NK-92 (cell line): ENCODE data around the gene NCKAP5.

Experiments used
- DNase-seq: peaks from one replicate; lab custom pipeline; 2025; ENCODE audit not compliant: unreplicated experiment; lab: John Stamatoyannopoulos, UW

NCKAP5 gene

DNA sequence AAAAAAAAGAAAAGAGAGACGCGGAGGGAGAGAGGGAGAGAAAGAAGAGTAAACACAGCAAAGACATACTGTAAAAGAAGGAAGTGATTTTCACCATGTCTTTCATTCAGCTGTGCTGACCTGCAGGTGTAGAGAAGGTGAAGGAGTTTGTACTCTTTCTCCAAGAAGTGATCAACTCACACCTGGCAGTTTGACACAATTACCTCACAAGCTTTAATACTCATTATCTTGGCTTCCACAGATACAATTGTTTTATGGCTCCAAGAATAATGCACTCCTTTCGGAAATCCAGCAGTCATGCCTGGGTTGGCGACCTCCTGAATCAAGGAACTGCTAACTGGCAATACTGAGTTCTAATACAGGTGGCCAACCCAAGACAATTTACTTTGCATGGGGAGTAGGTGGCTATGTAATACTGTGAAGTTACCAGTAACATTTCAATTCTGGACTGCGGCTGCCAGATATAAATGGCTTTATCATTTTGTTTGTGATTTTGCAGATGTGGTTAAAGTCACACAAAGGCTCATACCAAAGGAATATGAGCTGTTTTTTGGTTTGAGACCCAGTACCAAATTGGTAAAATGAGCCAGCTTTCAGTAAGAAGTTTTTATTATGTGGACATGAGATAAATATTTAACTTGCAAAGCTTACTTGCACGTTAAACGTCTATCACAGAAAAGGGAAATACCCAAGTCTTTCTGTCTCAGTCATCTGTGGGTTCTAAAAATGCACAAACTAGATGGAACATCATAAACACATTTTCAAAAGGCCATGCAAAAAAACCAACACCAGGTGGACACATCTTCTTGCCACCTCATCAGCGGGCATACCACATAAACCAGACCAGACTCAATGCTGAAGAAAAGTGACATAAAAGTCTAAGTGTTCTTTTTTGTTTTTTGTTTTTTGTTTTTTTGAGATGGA, 69.3 kb downstream of the NCKAP5 start:
- DNase-seq, result no peak

DNA sequence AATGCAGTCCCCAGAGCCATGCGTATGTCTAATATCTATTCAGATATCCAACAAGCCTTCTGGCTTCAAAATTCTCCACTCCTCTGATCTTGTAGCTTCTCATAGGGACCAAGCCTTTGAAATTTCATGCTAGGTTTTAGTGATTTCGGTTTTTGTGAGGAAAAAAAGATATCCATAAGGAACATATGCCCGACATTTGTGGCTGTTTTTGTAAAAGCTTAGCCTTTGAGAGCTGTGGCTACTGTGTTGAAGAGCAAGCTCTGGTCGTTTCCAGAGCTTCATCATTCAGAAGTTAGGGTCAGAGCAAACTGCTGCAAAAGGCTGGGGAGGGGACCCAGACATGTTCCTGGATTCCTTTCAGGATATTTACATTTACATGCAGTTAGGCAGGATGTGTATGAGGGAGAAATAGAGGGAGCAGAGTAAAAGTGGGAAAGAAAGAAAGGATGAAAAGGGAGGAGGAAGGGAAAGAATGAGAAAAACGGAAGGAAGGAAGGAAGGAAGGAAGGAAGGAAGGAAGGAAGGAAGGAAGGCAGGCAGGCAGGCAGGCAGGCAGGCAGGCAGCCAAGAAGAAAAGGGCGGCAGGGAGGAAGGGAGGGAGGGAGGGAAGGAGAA, 70.2 kb downstream of the NCKAP5 start:
- no peak for DNase-seq

DNA sequence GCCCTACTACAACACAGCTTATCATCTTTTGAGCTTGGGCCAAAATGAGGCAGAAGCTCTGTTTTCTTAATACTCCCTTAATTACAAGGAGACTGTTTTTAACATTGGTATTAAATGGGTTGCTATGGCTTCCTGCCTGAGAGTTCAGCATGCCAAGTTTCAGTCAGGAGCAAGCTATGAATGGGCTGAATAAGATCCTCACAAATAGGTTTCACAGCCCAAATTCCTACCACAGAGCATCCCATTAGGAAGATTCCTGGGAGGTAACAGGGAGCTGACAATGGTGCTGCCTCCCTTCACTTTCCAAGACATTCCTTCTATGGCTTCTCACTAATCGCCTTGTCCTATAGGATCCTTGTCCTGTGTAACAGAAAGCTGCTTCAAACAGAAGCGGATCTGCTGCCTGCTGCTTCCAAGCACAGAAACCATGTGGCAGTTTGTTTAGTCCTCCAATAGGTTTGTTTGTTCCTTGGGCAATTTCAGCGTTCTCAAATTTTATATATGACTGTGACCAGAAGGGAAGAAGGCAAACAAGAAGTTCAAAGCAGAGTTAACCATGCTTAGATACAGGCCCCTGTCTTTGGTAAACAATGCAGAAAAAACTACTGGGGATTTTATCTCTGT, 70.9 kb downstream of the NCKAP5 start:
- no peak for DNase-seq

DNA sequence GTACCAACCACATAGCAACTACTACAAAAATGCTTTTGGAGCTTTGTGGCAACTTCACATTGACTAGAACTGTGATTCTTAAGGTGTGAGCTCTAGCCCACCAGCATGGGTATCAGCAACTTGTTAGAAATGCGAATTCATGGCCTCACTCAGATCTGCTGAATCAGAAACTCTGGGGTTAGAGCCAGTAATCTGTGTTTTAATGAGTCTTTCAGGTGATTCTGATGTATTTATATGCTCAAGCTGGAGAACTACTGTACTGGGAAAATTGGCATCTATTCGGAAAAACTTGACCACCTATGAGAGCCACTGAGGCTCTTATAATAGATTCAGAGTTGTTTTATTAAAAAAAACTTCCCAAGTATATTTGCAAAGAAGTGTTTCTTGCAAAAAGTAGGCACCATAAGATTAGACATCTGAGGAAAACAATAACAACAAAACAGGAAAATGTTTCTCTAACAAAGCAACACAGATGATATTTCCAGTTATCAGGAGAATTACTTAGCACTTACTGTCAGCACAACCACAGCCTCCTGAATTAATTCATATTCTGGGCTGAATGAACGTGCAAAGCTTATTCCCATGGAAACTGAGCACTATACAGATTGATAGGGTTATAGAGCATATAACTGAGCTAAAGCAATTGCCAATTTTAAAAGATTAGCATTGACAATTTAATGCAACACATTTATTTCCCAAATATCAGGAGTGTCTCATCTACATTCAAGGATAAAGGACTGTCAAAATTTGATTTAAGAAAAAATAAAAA, 71.6 kb downstream of the NCKAP5 start:
- no peak for DNase-seq

DNA sequence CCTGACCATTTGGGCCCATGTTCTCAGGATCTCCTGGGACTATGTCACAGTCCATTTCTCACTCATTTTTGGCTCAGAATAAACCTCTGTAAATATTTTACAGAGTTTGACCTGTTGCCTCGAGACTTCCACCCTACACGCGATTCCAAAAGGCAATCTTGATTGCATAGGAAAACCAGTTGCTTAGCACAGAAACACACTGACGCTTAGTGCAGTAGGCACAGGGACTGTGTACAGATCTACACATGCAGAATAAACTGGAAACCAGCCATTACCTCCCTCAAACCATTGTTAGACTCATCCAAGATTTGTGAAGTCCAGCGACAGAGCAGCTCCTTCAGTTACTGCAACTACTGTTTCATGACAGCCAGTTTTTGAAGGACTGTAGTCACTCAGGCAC, 73.0 kb downstream of the NCKAP5 start:
- no peak for DNase-seq

DNA sequence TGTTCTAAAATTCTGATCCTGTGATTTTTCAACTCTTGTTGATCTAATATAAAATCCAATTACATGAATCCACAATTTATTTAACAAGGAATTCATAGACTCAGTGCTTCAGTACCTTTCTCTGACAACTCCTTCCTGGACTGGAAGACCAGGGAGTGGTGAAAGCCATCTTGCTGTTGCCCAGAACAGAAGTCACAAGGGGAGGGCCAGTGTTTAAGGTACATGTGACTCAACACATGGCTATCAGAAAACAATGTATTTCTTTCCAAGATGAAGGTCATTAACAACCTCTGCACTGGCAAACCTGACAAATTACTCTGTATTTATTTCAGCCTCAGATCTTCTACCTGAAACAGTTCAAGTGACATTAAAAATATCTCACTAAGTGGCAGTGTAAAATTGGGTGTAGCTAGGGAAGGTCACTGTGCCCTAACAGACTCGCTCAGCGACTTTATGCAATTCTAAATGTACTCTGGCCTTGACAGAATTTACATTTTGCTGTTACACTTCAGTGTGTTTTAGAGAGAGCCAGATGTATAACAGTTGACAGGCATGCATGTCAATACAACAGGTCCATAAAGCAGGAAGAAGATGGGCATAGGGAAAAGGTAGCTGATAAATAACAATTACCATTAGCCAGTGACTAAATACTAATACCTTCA, 75.4 kb downstream of the NCKAP5 start:
- no peak for DNase-seq

DNA sequence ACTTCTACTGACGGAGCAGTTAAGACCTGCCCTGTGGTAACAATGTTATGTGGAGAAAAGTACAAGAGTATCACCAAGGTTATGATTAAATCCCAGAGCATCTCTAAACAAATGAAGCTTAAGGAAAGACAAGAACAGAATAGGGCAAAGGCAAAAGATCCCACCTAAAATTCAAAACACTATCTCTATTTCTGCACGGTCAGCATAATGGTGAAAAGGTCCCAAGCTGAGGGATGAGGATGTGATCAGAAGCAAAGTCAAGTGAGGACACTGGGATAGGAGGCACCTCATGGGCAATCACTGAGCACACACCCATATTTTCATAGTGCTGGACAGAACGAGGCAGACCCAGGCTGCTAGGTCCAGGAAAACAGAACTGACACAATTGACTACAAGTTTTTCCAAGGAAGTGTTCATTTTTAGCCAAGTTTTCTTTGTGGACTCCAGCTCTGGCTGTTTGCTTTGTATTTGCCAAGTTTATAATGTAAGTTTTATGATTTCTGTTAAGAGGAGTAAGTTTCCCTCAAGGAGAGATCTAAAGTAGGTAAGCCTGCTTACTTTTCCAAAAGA, 77.8 kb downstream of the NCKAP5 start:
- no peak for DNase-seq

DNA sequence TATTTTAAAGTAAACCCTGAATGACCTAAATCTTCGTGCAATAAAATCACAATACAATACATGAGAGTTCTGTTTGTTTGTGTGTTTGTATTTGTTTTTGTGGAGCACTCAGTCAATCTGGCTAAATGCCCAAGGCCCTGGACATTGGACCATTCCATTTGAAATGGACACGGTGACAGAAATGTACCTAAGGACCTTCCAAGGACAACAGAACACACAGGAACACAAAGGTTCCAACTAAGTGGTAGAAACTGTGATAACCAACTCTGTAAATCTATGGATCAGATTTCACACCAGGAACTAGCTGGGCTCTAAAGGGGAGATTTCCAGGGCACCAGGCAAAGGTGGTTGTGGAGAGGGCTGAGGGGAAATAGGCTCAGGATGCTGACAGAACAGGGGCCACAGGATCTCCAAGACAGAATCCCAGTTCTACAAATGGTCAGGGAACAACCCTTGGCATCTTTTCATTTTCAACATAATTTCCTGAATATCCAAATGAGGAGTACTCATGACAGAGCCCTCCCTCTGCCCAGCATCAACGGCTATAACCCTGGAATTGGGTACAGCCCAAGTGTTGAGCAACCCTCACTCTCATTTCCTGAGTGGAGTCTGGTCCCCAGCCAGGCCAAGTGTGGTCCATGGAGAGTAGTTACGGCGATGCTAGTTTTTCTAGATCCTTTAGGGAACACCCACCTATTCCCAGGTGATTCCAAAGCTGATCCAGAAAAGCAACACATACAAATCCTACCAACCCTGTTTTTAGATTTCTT, 78.4 kb downstream of the NCKAP5 start:
- no peak for DNase-seq

DNA sequence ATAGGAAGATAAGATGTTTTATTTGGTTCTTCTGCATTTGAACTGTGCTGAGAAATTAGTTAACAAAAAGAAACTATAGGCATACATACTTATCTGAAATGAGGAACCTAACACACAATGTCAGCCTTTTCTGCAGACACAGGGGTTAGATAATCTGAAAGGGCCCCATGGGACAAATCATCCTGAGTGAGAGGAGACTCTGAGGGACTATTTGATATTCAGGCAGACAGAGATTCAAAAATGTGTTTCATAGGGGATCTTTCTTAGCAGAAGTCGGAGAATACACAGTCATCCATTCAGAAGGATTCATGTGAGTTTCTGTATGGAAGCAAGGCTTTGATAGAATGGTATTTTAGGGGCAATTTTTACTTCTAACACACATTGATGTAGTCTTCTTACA, 79.1 kb downstream of the NCKAP5 start:
- no peak for DNase-seq

DNA sequence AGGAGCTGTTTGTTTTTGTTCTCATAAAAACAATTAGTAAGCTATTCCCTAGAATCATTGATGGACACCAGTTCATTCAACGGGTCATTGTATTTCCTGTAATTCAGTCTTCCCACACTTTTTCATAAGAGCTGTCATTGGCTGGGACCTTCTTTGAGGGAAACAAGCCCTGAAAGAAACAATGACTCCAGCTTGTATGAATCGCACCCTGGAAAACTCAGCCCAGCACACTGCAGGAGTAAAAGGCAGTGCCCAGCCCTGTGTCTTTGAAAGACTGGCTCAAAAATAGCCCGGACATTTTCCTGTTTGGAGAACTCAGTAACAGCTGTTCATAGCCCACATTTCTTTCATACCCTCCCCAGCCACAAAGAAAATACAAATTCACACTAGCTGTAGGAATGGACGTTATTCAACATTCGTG, 81.5 kb downstream of the NCKAP5 start:
- DNase-seq, result no peak

DNA sequence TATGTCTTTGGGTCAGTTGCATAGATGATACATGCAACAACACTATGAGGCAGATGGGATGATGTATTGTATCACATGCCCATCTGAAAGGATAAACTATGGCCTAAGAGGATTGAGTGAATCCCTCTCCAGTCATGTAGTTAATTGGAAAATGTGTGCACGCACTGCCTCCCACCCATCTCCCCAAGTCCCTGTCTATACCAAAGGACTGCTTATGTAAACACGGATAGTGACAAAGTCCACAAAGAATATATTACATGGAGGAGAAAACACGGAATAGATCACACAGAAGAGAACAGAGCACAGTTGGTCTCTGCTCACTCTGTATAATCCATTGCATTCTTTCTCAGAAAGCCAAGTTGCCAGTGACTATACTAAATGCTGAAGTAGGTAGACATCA, 82.4 kb downstream of the NCKAP5 start:
- no peak for DNase-seq

DNA sequence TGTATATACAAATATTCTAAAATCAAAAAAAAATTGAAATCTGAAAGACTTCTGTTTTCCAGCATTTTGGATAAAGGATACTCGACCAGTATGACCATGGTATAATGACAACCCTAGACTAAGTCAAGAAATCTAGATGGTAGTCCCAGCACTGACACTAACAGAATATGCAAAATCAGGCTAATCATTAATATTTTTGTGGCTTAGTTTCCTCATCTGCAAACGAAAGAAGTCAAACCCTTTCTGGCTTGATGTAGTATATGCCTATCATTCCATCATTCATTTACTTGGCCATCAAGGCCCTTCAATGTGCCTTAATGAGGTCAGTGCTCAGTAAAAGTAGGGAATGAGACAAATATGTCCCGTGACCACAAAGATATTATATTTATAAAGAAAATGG, 83.5 kb downstream of the NCKAP5 start:
- DNase-seq, result no peak

DNA sequence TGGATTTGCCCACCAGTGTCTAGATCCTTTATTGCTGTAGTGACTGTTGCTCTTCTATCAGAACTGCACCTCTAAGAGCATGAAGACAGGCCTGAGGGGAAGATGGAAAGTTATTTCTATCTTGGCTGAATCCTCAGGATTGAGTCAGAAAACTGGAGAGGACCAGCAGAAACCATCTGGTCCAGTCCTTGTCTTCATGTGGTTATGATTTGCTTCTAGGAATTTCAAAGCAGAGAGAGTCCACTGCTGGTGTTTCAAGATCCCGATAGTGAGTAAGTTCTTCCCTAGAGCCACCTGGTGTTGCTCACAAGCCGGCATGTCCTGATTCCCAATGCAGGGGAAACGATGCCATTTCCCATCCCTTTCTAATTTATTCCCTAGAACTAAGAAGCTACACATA, 84.2 kb downstream of the NCKAP5 start:
- DNase-seq, result no peak

DNA sequence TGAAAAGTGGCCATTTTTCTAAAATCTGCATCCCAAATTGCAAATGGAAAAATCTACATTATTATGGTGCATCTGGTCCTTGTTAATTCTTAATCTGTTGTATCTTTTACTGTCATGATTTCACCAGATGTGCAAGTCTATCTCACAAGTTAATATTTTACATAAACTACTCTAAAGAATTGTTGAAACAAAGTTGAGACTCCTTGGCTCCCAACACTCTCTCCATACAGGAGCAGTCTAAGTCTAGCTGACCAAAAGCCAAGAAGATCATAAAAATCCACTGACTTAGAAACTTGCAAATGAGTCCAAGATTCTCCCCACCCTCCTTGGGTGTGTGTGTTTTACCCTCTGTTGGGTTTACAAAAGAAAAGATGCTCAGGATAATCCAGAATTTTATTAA, 85.1 kb downstream of the NCKAP5 start:
- DNase-seq, result no peak

DNA sequence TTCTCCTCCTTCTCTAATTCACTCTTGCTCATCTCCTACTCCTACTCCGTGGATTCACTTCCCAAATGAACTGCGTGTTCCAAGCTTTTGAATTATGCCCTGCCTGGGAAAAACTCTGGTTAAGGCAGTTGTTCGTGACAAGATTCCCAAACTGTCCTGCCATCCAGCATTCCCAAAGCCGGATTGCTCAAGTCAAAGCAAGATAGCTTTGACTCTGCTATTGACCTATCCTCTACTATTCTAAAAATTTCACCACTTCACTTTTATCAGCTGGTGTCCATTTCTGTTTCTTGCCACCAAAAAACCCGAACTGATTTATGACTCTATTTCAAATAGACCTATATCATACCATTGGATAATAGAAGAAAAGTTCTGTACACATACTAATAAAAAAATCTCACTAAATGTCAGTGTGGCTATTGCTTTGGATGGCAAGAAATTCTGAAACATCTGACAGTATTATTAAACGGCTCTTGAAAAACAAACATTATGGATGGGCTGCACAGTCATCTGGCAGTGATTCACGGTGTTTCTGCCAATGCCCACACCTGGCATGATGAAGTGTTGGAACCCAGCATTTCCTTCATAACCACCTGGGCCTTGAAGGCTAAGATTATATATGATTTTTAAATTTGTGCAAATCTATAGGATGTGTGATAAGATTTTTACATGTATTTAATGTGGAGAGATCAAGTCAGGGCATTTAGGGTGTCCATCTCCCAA, 87.4 kb downstream of the NCKAP5 start:
- no peak for DNase-seq

DNA sequence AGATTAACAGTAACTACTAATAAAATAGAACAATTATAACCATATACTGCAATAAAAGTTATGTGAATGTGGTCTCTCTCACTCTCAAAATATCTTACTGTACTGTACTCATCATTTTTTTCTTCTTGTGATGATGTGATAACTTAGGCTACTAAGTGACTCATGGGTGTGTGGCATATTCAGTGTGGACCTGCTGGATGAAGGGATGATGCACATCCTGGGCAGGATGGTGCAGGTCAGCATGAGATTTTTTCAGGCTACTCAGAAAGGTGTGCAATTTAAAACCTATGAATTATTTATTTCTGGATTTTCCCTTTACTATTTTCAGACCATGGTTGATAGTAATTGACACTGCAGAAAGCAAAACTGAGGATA, 90.7 kb downstream of the NCKAP5 start:
- DNase-seq, result no peak

DNA sequence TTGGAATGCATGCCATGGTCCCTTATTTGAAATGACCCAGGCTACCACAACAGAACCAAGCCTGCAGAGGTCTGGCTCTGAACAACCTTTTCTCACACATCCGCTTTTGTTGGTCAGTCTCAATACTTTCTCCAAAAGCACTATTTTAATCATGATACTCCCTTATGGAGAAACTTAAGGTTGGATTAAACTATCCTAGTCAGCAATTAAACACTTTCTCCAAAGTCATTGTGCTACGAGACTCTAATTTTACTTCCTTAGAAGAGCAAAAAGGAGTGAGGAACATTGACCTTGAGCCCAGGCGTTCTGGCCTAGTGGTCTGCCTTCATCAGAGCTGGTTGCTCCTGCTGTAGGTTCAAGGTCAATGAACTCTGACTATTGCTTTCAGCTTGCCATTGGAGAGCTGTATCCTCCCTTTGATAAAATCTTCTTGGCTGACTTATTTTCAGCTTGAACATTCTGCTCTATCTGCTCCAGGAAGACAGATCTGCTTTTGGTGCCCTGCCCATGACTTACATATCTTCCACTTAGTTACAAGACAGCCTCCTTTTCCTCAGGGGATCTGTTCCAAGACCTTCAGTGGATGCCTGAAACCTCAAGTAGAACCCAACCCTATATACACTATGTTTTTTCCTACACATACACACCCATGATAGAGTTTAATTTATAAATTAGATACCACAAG, 91.2 kb downstream of the NCKAP5 start:
- DNase-seq, result no peak

DNA sequence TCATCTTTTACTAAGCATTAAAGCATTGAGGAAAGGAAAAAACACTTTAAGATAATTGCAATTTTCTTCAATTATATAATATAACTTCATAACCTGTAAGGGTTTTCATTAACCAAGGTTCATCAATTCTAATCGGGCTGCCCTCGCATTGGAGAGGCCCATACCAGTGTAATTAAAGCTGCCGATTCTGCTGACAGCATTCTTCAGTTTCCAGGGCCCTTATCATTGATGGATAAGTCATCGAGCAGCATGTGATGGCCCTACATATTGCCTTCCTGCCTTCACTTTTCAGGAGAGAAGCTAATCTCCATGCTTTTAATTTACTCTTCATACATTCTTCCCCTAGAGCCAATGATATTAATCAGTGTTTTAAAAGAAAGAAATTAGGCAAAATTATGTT, 92.0 kb downstream of the NCKAP5 start:
- no peak for DNase-seq

DNA sequence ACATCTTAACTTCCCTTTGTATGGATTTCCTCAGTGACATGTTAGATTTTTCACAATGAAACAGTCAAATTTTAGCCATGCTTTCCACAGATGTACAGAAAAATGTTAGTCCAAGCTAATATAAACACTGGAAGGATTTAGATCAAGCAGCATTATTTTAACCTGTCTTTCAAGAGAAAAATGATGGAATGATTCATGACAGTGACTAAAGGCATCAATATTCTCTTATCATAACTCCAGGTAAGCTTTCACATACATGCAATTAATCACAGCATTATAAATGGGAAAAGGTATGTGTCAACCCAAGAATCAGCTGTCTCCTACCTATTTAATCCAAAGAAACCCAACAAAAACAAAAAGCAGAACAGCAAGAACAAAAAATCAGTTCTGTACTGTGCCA, 92.7 kb downstream of the NCKAP5 start:
- no peak for DNase-seq
